KBM-7 (cell line): ENCODE results near the gene PADI3.
"Not testable (repeated sequence)": the region's sequence is repeated elsewhere in the genome, so short reads cannot be mapped to it uniquely, and the experiment has no call there.

ENCODE experiments used
- DNase-seq: peaks from one replicate; pipeline ENCODE4 v3.0.0-alpha.2; 2015
- in situ Hi-C: fragments of 300-500 bp; cut with MboI; formaldehyde crosslinking; loops from 2 replicates; pipeline ENCODE4 v1.14.3; 2020; ENCODE audit warnings: low sequenced_read_pairs, low pct_unique_long_range_greater_than_20kb, mixed read lengths

The PADI3 gene

DNA sequence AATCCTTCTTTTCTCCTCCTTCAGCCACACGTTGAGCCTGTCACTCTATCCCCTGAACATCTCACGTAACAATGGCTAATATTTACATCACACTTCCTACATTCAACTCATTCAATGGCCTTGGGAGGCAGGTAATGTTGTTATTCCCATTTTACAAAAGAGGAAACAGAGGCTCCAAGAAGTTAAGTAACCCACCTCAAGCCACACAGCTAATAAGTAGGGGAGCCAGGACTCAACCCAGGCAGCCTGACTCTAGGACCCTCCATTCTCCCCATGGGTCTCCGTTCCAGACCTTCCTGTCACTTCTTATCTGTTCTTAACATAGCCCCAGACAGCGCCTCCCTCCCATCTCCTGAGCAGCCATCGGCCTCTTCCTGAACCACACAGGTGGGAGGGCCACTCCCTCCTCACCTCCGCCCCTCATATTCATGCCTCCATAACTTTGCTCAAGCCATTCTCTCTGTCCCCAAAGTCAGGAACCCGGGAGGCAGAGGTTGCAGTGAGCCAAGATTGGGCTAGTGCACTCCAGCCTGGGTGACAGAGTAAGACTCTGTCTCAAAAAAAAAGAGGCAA lies 61.3 kb downstream of the PADI3 start:
- DNase-seq, result no peak
- in situ Hi-C loops, result no loop called here

DNA sequence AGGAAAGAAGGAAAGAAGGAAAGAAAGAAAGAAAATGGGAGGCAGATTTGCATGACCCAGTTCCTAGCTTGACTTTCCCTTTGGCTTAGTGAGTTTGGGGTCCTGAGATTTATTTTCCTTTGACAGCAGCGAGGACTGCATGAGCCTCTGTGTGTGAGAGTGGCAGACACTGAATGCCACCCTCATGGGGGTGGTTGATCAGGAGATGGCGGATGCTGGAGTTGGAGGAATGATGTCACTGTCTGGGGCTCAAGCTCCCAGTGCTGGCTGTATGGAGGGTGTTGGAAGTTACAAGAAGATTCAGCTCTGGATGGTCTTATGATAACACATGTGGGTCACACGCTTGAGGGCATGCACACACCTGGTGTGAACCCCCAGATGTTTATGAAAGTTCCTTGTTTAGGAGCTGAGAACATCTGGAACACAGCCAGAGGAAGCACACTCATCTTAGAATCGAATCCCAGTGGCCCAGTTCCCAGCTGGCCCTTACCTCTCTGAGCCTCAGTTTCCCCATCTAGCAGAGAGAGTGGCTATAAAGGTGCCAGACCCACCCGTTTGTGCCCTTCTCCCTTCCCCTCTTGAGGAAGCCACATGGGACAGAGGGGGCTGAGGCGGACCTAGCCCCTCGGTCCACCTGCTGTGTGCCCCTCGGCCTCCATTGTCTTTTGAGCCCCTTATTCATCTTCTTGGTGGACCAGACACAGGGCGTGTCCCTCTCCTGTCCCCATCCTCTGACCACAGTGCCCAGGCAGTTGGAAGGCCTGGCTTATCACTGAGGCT lies 64.8 kb downstream of the PADI3 start:
- in situ Hi-C loops, result no loop called here
- DNase-seq, result no peak

DNA sequence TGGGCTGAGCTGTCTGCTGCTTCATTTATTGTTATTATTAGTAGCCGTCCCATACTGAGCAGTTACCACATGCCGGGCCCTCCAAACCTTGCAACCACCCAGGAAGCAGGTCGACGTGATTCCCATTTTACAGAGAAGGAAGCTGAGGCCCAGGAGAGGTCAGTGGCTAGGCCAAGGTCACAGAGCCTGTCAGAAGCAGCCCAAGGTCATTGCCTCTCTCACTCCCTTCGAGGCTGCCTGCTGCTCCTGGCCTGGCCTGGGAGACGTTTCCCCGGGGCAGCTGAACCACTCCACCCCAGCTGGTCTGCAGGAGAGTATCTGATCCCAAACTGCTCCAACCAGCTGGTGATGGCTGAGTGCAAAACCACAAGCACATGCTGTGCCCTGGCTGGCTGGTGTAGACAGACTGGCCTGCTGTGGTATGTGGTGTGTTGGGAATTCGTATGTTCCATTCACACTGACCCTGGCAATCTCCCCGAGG lies 65.6 kb downstream of the PADI3 start:
- in situ Hi-C loops, result no loop called here
- no peak for DNase-seq

GRCh38 chr1:17315542-17316130 lies 66.7 kb downstream of the PADI3 start:
- in situ Hi-C loops, result no loop called here
- DNase-seq, result no peak

DNA sequence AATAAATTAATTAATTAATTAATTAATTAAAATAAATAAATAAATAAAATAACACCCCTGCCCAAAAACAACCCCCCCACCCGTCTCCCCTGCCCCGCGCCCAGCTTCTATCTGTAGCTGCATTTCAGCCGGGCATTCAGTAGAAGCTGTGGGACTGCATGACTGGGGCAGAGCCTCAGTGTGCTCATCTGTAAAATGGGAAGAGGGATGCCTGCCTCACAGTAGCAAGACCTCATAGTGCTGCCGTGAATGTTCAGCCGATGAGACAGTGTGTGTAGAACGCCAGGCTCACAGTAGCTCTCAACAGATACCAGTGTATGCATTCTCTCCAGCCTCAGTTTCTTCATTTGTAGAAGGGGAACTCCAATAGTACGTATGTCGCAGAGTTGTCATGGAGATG lies 67.8 kb downstream of the PADI3 start:
- DNase-seq, result no peak
- in situ Hi-C loops, result no loop called here

GRCh38 chr1:17318262-17318661 lies 69.4 kb downstream of the PADI3 start:
- no peak for DNase-seq
- in situ Hi-C loops, result no loop called here

DNA sequence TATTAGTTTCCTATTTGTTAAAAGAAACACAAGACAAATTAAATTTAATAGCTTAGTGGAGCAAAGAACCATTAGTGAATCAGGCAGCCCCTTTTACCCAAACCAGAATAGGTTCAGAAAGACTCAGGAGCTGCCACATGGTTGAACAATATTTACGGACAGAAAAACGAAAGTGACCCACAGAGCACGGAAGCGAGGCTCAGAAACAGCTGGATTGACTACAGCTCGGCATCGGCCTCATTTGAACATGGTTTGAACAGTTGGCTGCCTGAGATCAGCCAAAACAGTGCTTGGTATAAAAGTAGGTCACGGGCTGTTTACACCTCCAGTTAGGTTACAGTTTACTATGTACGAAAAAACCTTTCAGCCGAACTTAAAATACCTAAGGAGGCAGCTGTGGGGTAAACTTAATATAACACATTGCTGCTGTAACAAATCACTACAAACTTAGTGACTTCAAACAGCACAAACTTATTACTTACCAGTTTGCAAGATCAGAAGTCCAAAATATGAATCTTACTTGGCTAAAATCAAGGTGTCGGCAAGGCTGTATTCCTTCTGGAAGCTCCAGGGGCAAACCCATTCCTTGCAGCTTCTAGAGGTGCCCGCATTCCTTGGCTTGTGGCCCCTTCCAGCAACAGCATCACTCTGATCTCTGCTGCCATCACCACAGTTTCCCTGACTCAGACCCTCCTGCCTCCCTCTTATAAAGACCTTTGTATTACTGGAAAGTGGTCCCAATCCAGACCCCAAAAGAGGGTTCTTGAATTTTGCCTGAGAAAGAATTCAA lies 70.9 kb downstream of the PADI3 start:
- DNase-seq, result no peak
- in situ Hi-C loops, result no loop called here

DNA sequence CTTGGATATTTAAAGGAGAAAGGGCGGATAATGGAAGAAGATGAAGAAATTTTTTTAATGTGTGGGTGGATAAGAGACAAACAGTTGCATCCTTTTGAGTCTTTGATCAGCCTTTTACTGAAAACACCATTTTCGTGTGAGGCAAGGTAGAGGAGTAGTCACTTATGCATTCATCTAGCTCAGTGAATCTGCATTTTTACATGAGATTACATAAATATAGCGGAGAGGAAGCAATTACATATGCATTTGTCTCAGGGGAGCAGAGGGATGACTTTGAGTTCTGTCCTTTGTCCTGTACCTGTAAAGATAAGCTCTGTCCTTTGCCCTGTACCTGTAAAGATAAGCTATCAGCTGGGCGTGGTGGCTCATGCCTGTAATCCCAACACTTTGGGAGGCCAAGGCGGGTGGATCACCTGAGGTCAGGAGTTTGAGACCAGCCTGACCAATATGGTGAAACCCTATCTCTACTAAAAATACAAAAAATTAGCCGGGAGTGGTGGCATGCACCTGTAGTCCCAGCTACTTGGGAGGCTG lies 73.0 kb downstream of the PADI3 start:
- in situ Hi-C loops, DNase-seq: not testable (repeated sequence)

GRCh38 chr1:17328855-17329254 lies 80.0 kb downstream of the PADI3 start:
- in situ Hi-C loops, result no loop called here
- DNase-seq, result no peak

DNA sequence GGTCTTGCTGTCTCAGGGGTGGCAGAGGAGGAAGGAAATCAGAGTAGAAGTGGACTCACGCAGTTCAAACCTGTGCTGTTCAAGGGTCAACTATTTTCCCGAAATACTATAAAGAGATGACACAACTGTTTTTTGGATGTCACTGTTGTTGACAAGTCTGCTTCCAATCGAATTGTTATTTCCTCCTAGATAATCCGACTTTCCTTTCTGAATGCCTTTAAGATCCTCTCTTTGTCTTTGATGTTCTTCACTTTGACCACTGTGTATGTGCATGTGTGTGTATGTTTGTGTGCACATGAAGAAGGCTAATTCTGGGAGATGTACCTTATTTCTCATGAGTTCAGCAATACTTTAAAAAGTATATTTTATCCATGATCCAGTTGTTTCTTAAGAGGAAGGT lies 80.7 kb downstream of the PADI3 start:
- DNase-seq, result no peak
- in situ Hi-C loops, result no loop called here

DNA sequence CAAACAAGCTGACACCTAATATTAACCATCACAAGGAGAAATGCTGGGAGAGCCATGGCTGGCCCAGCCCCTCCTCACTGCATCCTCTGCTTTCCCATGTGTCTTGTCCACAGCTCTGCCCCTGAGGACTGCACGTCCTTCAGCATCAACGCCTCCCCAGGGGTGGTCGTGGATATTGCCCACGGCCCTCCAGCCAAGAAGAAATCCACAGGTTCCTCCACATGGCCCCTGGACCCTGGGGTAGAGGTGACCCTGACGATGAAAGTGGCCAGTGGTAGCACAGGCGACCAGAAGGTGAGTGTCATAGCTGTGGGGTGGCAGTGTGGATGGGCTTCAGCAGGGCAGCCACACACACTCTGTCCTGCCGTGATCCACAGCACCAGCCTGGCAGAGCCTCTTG lies 82.0 kb downstream of the PADI3 start:
- in situ Hi-C loops, result no loop called here
- DNase-seq, result no peak

DNA sequence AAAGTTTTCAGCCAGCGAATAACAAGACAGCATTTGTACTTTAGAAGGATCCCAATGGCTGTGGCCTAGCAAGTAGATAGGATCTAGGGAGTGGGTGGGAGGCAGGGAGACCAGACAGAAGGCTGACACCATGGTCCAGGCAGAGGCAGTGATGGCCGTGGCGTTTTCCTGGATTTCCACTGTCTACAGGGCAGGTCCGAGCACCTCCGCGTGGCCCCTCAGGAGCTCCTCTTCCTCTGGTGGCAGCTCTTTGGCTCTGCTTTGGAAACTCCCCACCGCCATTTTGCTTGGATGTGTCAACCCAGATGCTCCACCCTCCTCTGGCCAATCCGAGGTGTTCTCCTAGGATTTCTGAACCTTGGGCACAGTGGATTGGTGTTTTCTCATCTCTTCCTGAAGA lies 84.2 kb downstream of the PADI3 start:
- DNase-seq, result no peak
- in situ Hi-C loops, result no loop called here
